ENCODE results near the gene TSPAN18.

The TSPAN18 gene

GRCh38 chr11:44889266-44889665 is 162.5 kb downstream of the TSPAN18 start:
- no peak for DNase-seq
- ATAC-seq = no peak

- no peak for DNase-seq
- ATAC-seq = no peak
Observed at GRCh38 chr11:44892843-44893242, 166.1 kb downstream of the TSPAN18 start.

- ATAC-seq (no peak), DNase-seq (no peak)
Observed at GRCh38 chr11:44893308-44893822, 166.6 kb downstream of the TSPAN18 start.

GRCh38 chr11:44893846-44894617 is 167.3 kb downstream of the TSPAN18 start:
- ATAC-seq (peak; percentile 75), DNase-seq (peak; percentile 73)

- peak; percentile 32 for DNase-seq
Observed at GRCh38 chr11:44899959-44900358, 173.2 kb downstream of the TSPAN18 start.

GRCh38 chr11:44901120-44901633 is 174.4 kb downstream of the TSPAN18 start:
- DNase-seq (no peak), ATAC-seq (no peak)

More at GRCh38 chr11:44899959-44900358, 173.2 kb downstream of the TSPAN18 start:
- ATAC-seq = peak; percentile 42

GRCh38 chr11:44901786-44902185 is 175.0 kb downstream of the TSPAN18 start:
- no peak for DNase-seq
- no peak for ATAC-seq

GRCh38 chr11:44903035-44903434 is 176.3 kb downstream of the TSPAN18 start:
- DNase-seq (no peak), ATAC-seq (no peak)

- ATAC-seq (no peak), DNase-seq (no peak)
Observed at GRCh38 chr11:44903518-44903917, 176.8 kb downstream of the TSPAN18 start.

- no peak for DNase-seq
- ATAC-seq = no peak
Observed at GRCh38 chr11:44904261-44905020, 177.7 kb downstream of the TSPAN18 start.

GRCh38 chr11:44905131-44905866 is 178.5 kb downstream of the TSPAN18 start:
- ATAC-seq (no peak), DNase-seq (no peak)

- DNase-seq (no peak), ATAC-seq (no peak)
Observed at GRCh38 chr11:44906649-44907048, 179.9 kb downstream of the TSPAN18 start.

GRCh38 chr11:44909557-44909956 is 182.8 kb downstream of the TSPAN18 start:
- DNase-seq (no peak), ATAC-seq (no peak)

GRCh38 chr11:44910591-44910990 is 183.8 kb downstream of the TSPAN18 start:
- DNase-seq (no peak), ATAC-seq (no peak)

- ATAC-seq (peak; percentile 77), DNase-seq (peak; percentile 90)
Observed at GRCh38 chr11:44911029-44911814, 184.5 kb downstream of the TSPAN18 start.

- ATAC-seq = no peak
- DNase-seq = no peak
Observed at GRCh38 chr11:44912270-44912987, 185.7 kb downstream of the TSPAN18 start.

- ATAC-seq (no peak), DNase-seq (no peak)
Observed at GRCh38 chr11:44913502-44913901, 186.7 kb downstream of the TSPAN18 start.

GRCh38 chr11:44914105-44914504 is 187.3 kb downstream of the TSPAN18 start:
- no peak for DNase-seq
- no peak for ATAC-seq

- ATAC-seq (no peak), DNase-seq (no peak)
Observed at GRCh38 chr11:44915004-44915403, 188.2 kb downstream of the TSPAN18 start.

GRCh38 chr11:44915621-44916020 is 188.9 kb downstream of the TSPAN18 start:
- ATAC-seq = no peak
- DNase-seq = no peak

GRCh38 chr11:44916331-44916730 is 189.6 kb downstream of the TSPAN18 start:
- ATAC-seq = no peak
- DNase-seq = no peak

Data from stimulated activated naive CD8-positive, alpha-beta T cell treated with anti-CD3 and anti-CD28 coated beads, Interleukin-15, Interleukin-2, amounts not matched to agents 100 U/mL and 50 U/mL, for 24 hours (primary cell).